H1 (cell line): ENCODE results near the gene KRTAP1-3. TPM values are rescaled to one million over a fixed set of nuclear protein-coding genes. Genes with fewer than 3 reads are reported as not detected.

Source experiments
- CTCF ChIA-PET: fragments of 300-600 bp; sonication (Branson Sonifier 250); formaldehyde crosslinking; loops from one replicate; lab custom pipeline; 2021; ENCODE audit not compliant: partially characterized antibody; lab: Charles Lee
- POLR2A ChIA-PET: fragments of 300-600 bp; sonication (Branson Sonifier 250); formaldehyde crosslinking; loops from one replicate; lab custom pipeline; 2021; ENCODE audit warnings: inconsistent platforms; ENCODE audit not compliant: partially characterized antibody; lab: Charles Lee
- DNase-seq, 2 experiments: peaks; one replicate each; pipeline versions ENCODE4 v3.0.0 to v3.0.0-alpha.2; 2010 to 2022; ENCODE audit warnings: low spot score in 2 of 2, low read depth in 1 of 2, mixed read lengths in 1 of 2
- FAIRE-seq: peaks from 2 replicates; lab custom pipeline; 2011; peaks lifted over from hg19 to GRCh38; lab: Jason Lieb, UNC
- H2AFZ ChIP-seq: 2 replicates; pipeline ENCODE4 v1.8.1; 2012; ENCODE audit warnings: low read length, inconsistent platforms
- H2AK5ac ChIP-seq: 2 replicates; pipeline ENCODE4 v1.6.1; 2013; ENCODE audit warnings: low read depth, low read length
- H2BK120ac ChIP-seq: replicated peaks from 2 replicates; pipeline ENCODE3; 2013; ENCODE audit warnings: low read depth, low read length, inconsistent platforms
- H2BK12ac ChIP-seq: 2 replicates; pipeline ENCODE4 v1.6.1; 2013; ENCODE audit warnings: low read depth, low read length
- H2BK15ac ChIP-seq: 2 replicates; pipeline ENCODE4 v1.6.1; 2013; ENCODE audit warnings: low read length
- H2BK20ac ChIP-seq: 2 replicates; pipeline ENCODE4 v1.6.1; 2013; ENCODE audit warnings: low read length
- H2BK5ac ChIP-seq: 2 replicates; pipeline ENCODE4 v1.6.1; 2013; ENCODE audit warnings: low read depth, low read length
- H3K14ac ChIP-seq: 2 replicates; pipeline ENCODE4 v1.6.1; 2013; ENCODE audit warnings: inconsistent platforms; ENCODE audit not compliant: insufficient read length
- H3K18ac ChIP-seq: 2 replicates; pipeline ENCODE4 v1.6.1; 2013; ENCODE audit warnings: low read length; ENCODE audit errors: extremely low read depth
- H3K23ac ChIP-seq: 2 replicates; pipeline ENCODE4 v1.6.1; 2013; ENCODE audit warnings: inconsistent platforms; ENCODE audit not compliant: insufficient read length
- H3K23me2 ChIP-seq: 2 replicates; pipeline ENCODE4 v1.6.1; 2013; ENCODE audit warnings: low read depth, low read length
- H3K27ac ChIP-seq: 2 replicates; pipeline ENCODE4 v1.6.1; 2011; ENCODE audit warnings: low read depth, low read length, inconsistent platforms
- H3K27me3 ChIP-seq, 4 experiments: replicated peaks in 1 of 4; 1 replicate in 1 of 4; 2 replicates in 3 of 4; pipeline versions ENCODE4 v1.6.1 to v1.8.1; 2011 to 2013; ENCODE audit warnings: low read length in 3 of 4, mild to moderate bottlenecking in 3 of 4, inconsistent platforms in 2 of 4, mixed read lengths in 2 of 4, moderate library complexity in 1 of 4; ENCODE audit not compliant: control insufficient read depth in 3 of 4, insufficient read depth in 3 of 4; ENCODE audit errors: extremely low read depth in 1 of 4
- H3K36me3 ChIP-seq, 4 experiments: 2 replicates each; pipeline versions ENCODE4 v1.6.1 to v1.8.1; 2011 to 2013; ENCODE audit warnings: mild to moderate bottlenecking in 4 of 4, low read length in 3 of 4, moderate library complexity in 2 of 4, control low read depth in 1 of 4, inconsistent platforms in 1 of 4; ENCODE audit not compliant: insufficient read depth in 4 of 4, control insufficient read depth in 2 of 4
- H3K4ac ChIP-seq: replicated peaks from 2 replicates; pipeline ENCODE3; 2013; ENCODE audit warnings: low read length, low read depth, mixed read lengths, inconsistent platforms; ENCODE audit not compliant: insufficient read length
- H3K4me1 ChIP-seq, 4 experiments: replicated peaks in 1 of 4; 1 replicate in 1 of 4; 2 replicates in 3 of 4; pipeline versions ENCODE4 v1.6.1 to v1.8.1; 2011 to 2013; ENCODE audit warnings: low read length in 3 of 4, inconsistent platforms in 2 of 4, mixed read lengths in 1 of 4; ENCODE audit not compliant: insufficient read depth in 4 of 4, control insufficient read depth in 3 of 4
- H3K4me2 ChIP-seq, 2 experiments: 2 replicates each; pipeline versions ENCODE4 v1.6.1 to v1.8.1; 2011 to 2013; ENCODE audit warnings: low read depth in 2 of 2, low read length in 2 of 2, control low read depth in 1 of 2, inconsistent platforms in 1 of 2, mild to moderate bottlenecking in 1 of 2; ENCODE audit not compliant: insufficient read depth in 1 of 2
- H3K4me3 ChIP-seq, 4 experiments: fragments of 200-600, 300-600 bp in 1 of 4; sonication (generic), shearing (Covaris generic), sonication (Bioruptor Twin) in 1 of 4; 2 replicates each; pipeline versions ENCODE4 v1.5.1 to v1.8.1; 2011 to 2016; ENCODE audit warnings: low read length in 4 of 4, low read depth in 3 of 4, control low read depth in 2 of 4, inconsistent platforms in 2 of 4, mild to moderate bottlenecking in 2 of 4, mixed read lengths in 1 of 4, moderate library complexity in 1 of 4; ENCODE audit not compliant: insufficient read depth in 2 of 4; ENCODE audit errors: extremely low read depth in 1 of 4
- H3K56ac ChIP-seq: replicated peaks from 2 replicates; pipeline ENCODE3; 2013; ENCODE audit warnings: low read depth, mild to moderate bottlenecking, mixed read lengths, low read length, inconsistent platforms; ENCODE audit not compliant: insufficient read length
- H3K79me1 ChIP-seq: 2 replicates; pipeline ENCODE4 v1.6.1; 2013; ENCODE audit warnings: low read depth, low read length, control low read depth
- H3K79me2 ChIP-seq, 2 experiments: 2 replicates each; pipeline versions ENCODE4 v1.6.1 to v1.8.1; 2012 to 2013; ENCODE audit warnings: low read length in 2 of 2, mild to moderate bottlenecking in 2 of 2, inconsistent platforms in 1 of 2; ENCODE audit not compliant: insufficient read depth in 2 of 2, control insufficient read depth in 1 of 2
- H3K9ac ChIP-seq, 4 experiments: replicated peaks in 1 of 4; 1 replicate in 1 of 4; 2 replicates in 3 of 4; pipeline versions ENCODE4 v1.6.1 to v1.8.1; 2011 to 2013; ENCODE audit warnings: low read depth in 3 of 4, low read length in 3 of 4, control low read depth in 2 of 4, mild to moderate bottlenecking in 2 of 4, moderate library complexity in 2 of 4, inconsistent platforms in 1 of 4; ENCODE audit errors: extremely low read depth in 1 of 4
- H3K9me3 ChIP-seq, 2 experiments: 2 replicates each; pipeline versions ENCODE4 v1.6.1 to v1.8.1; 2012 to 2013; ENCODE audit warnings: mild to moderate bottlenecking in 2 of 2, moderate library complexity in 2 of 2, control low read depth in 1 of 2, inconsistent platforms in 1 of 2, low read depth in 1 of 2, low read length in 1 of 2, mixed read lengths in 1 of 2; ENCODE audit not compliant: insufficient read depth in 2 of 2
- H4K20me1 ChIP-seq, 2 experiments: replicated peaks in 1 of 2; 2 replicates each; pipeline versions ENCODE3 to v1.8.1; 2011 to 2013; ENCODE audit warnings: inconsistent platforms in 2 of 2, low read length in 2 of 2, mild to moderate bottlenecking in 1 of 2; ENCODE audit not compliant: insufficient read depth in 2 of 2, control insufficient read depth in 1 of 2
- H4K5ac ChIP-seq: 2 replicates; pipeline ENCODE4 v1.6.1; 2013; ENCODE audit warnings: low read length, low read depth, mixed read lengths, inconsistent platforms; ENCODE audit not compliant: insufficient read length
- H4K8ac ChIP-seq: 2 replicates; pipeline ENCODE4 v1.8.0; 2013; ENCODE audit warnings: mild to moderate bottlenecking, moderate library complexity, low read length, inconsistent platforms; ENCODE audit not compliant: insufficient read depth; ENCODE audit errors: extremely low read depth
- H4K91ac ChIP-seq: replicated peaks from 2 replicates; pipeline ENCODE3; 2013; ENCODE audit warnings: low read length, mixed read lengths, inconsistent platforms; ENCODE audit not compliant: insufficient read length
- ASH2L ChIP-seq: fragments of 200-600, 300-600 bp; sonication (generic); IDR thresholded peaks from one replicate; pipeline ENCODE4 v1.7.1; 2017; ENCODE audit warnings: low read length
- BACH1 ChIP-seq: IDR thresholded peaks from 2 replicates; pipeline ENCODE4 v1.6.1; 2012; ENCODE audit warnings: low read length, improper control_type of control experiment
- CHD2 ChIP-seq: IDR thresholded peaks from 2 replicates; pipeline ENCODE4 v1.6.1; 2012; ENCODE audit warnings: low read length, improper control_type of control experiment
- CREB1 ChIP-seq: IDR thresholded peaks from 2 replicates; pipeline ENCODE4 v1.6.1; 2012; ENCODE audit warnings: inconsistent platforms
- CTBP2 ChIP-seq: IDR thresholded peaks from 2 replicates; pipeline ENCODE4 v1.7.0; 2011; ENCODE audit warnings: borderline replicate concordance, mild to moderate bottlenecking, moderate library complexity, mixed read lengths, low read length; ENCODE audit not compliant: insufficient read depth, insufficient read length
- EGR1 ChIP-seq: IDR thresholded peaks from 2 replicates; pipeline ENCODE4 v1.6.1; 2011; ENCODE audit warnings: low read depth, low read length, borderline replicate concordance
- HDAC2 ChIP-seq, 2 experiments: fragments of 300-600 bp in 1 of 2; sonication (generic) in 1 of 2; IDR thresholded peaks; 2 replicates each; pipeline ENCODE4 v1.6.1; 2011 to 2012; ENCODE audit warnings: low read depth in 2 of 2, low read length in 2 of 2, mild to moderate bottlenecking in 2 of 2, moderate library complexity in 2 of 2, borderline replicate concordance in 1 of 2, inconsistent platforms in 1 of 2
- NRF1 ChIP-seq: IDR thresholded peaks from 2 replicates; pipeline ENCODE4 v1.6.1; 2011; ENCODE audit warnings: mild to moderate bottlenecking, low read depth, low read length, improper control_type of control experiment
- POLR2A ChIP-seq, 2 experiments: IDR thresholded peaks; 1 replicate in 1 of 2; 2 replicates in 1 of 2; pipeline ENCODE4 v1.6.1; 2011; ENCODE audit warnings: low read depth in 2 of 2, low read length in 2 of 2, mild to moderate bottlenecking in 2 of 2; ENCODE audit errors: control extremely low read depth in 1 of 2
- RNF2 ChIP-seq: fragments of 200-900, 300-1000 bp; sonication (generic); IDR thresholded peaks from 2 replicates; pipeline ENCODE4 v1.7.1; 2016; ENCODE audit warnings: borderline replicate concordance, low read depth, mild to moderate bottlenecking, antibody characterized with exemption, low read length; ENCODE audit not compliant: poor library complexity, severe bottlenecking; ENCODE audit errors: missing control alignments
- SIRT6 ChIP-seq: IDR thresholded peaks from one replicate; pipeline ENCODE4 v1.7.1; 2012; ENCODE audit warnings: low read length, inconsistent platforms
- TAF7 ChIP-seq: optimal IDR thresholded peaks from 2 replicates; pipeline ENCODE3; 2011; ENCODE audit warnings: low read depth, mild to moderate bottlenecking, inconsistent platforms, low read length, moderate library complexity, borderline replicate concordance
- ZNF274 ChIP-seq: IDR thresholded peaks from 2 replicates; pipeline ENCODE4 v1.7.0; 2012; ENCODE audit warnings: low read length, borderline replicate concordance; ENCODE audit errors: extremely low read depth
- WGBS, 2 experiments: shearing (Covaris generic) in 1 of 2; methylation state at CpG; one replicate each; pipeline versions ENCODE4 v1.1.6 to v1.1.7; 2013 to 2015; ENCODE audit warnings: low lambda C conversion rate in 2 of 2, mixed read lengths in 2 of 2, inconsistent platforms in 1 of 2, low coverage in 1 of 2, missing lambda C conversion rate in 1 of 2; ENCODE audit not compliant: insufficient replicate concordance in 2 of 2, insufficient coverage in 1 of 2, insufficient read length in 1 of 2; ENCODE audit errors: extremely low coverage in 1 of 2, missing lambda C conversion rate in 1 of 2; 5-methylcytosine and 5-hydroxymethylcytosine counted together
- polyA plus RNA-seq, 7 experiments: library from polyadenylated mRNA; depleted of rRNA in 3 of 7; stranded (reverse) in 5 of 7; unstranded in 2 of 7; fragments of >200 nt in 5 of 7; fragments of 200-250 nt in 2 of 7; gene quantifications; 1 replicate in 5 of 7; 2 replicates in 1 of 7; 4 replicates in 1 of 7; pipeline versions ENCODE4 v1.2.1 to v1.2.3, GENCODE V29; 2011 to 2013; ENCODE audit warnings: missing spikeins in 2 of 7, mixed read lengths in 2 of 7
- total RNA-seq: library from RNA; stranded (reverse); fragmentation: NEBNext Ultra II Directional; extraction: Animal tissue kit (Norgen Biotek cat#: 25700); gene quantifications from 2 replicates; pipeline ENCODE4 v1.2.1, GENCODE V29; 2021

The KRTAP1-3 gene
- total and polyA plus RNA-seq, 2 of the 8 experiments (the other 6 are each of a cell fraction or from before 2014, with no cell fraction given): not detected

GRCh38 chr17:41016578-41017215, 18.0 kb downstream of the KRTAP1-3 start:
- Histone ChIP-seq H3K9me3 (no peaks in the 10 kb centered on the region), H2AFZ (0 out of 2 replicates have a peak overlapping the region, but pooled peaks have one; percentile 20), H2BK5ac (no peak overlapping the region), H2BK20ac (no peak overlapping the region), H2AK5ac (no peak overlapping the region), H3K4me3 (no peak overlapping the region), H3K4me2 (no peak overlapping the region), H3K79me1 (no peaks in the 10 kb centered on the region), H3K14ac (no peak overlapping the region), H3K23ac (no peak overlapping the region), H3K79me2 (no peaks in the 10 kb centered on the region), H3K9ac (no peak overlapping the region), H4K91ac (no peak overlapping the region), H2BK15ac (no peak overlapping the region), H3K4ac (no peak overlapping the region), H3K4me1 (no peaks in the 10 kb centered on the region), H3K27ac (no peak overlapping the region), H3K27me3 (no peaks in the 10 kb centered on the region; a peak in 1 of 7 replicates), H4K5ac (no peak overlapping the region), H3K18ac (no peak overlapping the region), H4K8ac (no peak overlapping the region), H2BK120ac (no peak overlapping the region), H3K23me2 (no peaks in the 10 kb centered on the region), H2BK12ac (no peak overlapping the region), H3K56ac (no peak overlapping the region), H4K20me1 (no peaks in the 10 kb centered on the region), H3K36me3 (no peaks in the 10 kb centered on the region)
- ChIA-PET POLR2A (no interaction called here), CTCF (interaction anchor here (0.5 to 1.0 kb wide), 2 partner anchors 8 to 659 kb away, joined by 3 read pairs; no protein-coding TSS in a partner anchor)
- DNase-seq (no peak), FAIRE-seq (no peak)
- TF ChIP-seq CHD2 (no peak), SIRT6 (no peak), CREB1 (no peak), POLR2A (IDR thresholded peaks at IDR 0.05; ENCODE audit: control extremely low read depth in 1 of 2, low read depth in 2 of 2, low read length in 2 of 2) (no peak), ASH2L (no peak), ZNF274 (no peak), TAF7 (no peak), CTBP2 (no peak), EGR1 (no peak), BACH1 (no peak), HDAC2 (IDR thresholded peaks at IDR 0.05; ENCODE audit: borderline replicate concordance in 1 of 2, low read depth in 2 of 2, low read length in 2 of 2) (no peak), NRF1 (no peak), RNF2 (no peak)
- WGBS, 2 experiments: 92% methylated on average over 13 of the region's 13 CpGs; no CpG with 5 or more reads in 1 of the 2 experiments
